HG03103 (cell line): ENCODE data around the gene SELENOF.
"Not testable (repeated sequence)": the region's sequence is repeated elsewhere in the genome, so short reads cannot be mapped to it uniquely, and the experiment has no call there.

Source experiments
- ATAC-seq: cut with Tn5 transposase; IDR thresholded peaks from one replicate; pipeline ENCODE4 v1.9.1; 2021; ENCODE audit warnings: low read depth; ENCODE audit not compliant: unreplicated experiment

SELENOF gene

DNA sequence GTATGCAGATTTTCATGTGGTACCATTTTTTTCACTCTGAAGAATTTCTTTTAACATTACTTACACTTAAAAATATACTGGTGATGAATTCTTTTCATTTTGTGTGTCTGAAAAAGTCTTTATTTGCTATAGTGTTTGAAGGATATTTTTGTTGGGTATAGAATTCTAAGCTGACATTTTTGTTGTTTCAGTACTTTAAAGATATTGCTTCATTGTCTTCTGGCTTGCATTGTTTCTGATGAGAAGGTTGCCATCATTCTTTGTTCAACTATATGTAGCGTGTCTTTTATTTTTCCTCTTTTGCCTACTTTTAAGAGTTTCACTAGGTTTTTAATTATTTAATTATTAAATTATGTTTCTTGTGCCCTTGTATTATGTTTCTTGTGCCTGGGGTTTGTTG is 8.5 kb upstream of the SELENOF start:
- ATAC-seq: no peak

DNA sequence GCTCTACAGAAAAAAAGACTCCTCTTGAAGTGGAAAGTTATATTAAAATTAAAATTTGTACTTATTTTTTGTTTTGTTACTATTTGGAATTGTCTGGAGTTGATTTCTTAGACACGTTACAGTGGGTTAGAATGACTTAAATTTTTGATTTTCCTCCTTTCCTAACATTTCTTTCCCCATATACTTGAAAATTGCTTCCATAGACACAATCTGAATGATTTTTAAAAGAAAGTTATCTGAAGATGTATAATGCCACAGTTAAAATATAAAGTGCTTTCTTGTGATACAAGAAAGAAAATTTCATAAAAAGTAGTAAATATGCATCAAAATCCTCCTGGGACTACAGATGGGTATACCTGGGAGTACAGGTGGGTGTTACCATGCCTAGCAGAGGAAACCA is 2.8 kb upstream of the SELENOF start:
- no peak for ATAC-seq

DNA sequence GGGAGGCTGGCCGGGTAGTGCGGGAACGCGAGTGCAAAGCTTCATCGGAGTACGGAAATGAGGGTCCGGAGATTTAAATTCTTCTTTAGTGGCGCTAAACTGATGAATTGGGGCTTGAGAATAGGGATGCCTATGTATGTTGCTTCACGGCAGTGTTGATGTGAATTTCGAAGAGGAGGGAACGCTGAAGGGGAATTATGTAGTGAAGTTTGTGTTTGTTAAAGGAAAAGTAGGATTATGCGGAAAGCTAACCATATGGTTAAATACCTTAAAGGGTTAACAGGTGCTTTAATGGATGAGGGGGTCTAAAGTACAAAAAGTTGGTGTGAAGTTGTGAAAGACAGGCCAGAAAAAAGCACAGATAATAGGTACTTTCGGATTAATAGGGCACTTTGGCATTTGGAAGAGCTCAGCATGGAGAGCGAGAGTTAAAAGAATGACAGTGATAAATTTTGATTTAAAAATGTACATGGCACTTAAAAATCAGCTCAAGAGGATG is 1.9 kb upstream of the SELENOF start:
- ATAC-seq: no peak

DNA sequence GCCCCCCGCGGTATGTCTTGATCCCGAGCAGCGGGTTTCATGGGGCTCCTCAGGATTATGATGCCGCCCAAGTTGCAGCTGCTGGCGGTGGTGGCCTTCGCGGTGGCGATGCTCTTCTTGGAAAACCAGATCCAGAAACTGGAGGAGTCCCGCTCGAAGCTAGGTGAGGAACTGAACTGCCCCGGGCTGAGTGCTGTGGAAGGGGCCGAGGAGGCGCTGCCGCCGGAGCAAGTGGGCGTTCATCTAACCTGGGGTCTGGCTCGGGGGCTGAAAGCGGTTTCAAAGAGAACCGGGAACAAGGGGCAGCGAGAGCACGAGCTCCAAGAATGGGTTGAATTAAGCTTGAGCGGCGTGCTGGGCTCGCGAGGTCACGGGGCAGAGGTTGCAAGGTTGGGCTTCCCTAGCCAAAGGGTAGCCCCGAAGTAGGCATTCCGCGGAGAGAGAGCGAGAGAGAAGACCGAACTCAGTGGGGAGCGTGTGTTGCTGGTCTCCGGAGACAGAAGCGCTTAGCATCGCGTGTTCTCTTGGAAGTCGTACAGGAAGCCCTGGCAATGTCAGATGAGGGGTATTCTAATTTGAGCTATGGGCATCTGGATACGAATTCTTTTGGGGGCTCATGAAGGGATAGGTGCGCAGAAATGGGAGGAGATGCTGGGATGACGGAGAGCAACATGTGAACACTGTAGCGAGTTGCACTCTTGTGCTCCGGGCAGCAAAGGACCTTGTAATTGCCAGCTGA is 1.2 kb upstream of the SELENOF start:
- peak; percentile 7 for ATAC-seq

DNA sequence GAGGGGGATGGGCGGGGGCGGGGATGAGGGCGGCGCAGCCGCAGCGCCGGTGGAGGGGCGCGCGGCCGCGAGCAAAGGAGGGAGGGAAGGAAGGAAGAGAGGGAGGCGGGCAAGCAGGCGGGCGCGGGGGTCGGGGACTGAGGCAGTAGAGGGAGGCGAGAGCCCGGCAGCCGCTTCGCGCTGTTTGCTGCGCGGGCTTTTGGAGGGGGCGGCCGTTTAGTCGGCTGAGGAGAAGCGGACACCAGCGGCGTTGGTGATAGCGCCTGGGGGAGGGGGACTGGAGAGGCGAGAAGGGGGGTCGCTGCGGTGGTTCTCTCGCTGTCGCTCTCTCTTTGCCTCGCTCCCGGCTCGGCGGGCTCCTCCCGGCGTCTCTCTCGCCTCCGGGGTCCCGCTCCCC is 673 bp upstream of the SELENOF start, which contains the start of gene HS2ST1:
Gene HS2ST1 (plus strand): TSS at position 35 of the 397 bp plus-strand sequence.
- no peak for ATAC-seq

DNA sequence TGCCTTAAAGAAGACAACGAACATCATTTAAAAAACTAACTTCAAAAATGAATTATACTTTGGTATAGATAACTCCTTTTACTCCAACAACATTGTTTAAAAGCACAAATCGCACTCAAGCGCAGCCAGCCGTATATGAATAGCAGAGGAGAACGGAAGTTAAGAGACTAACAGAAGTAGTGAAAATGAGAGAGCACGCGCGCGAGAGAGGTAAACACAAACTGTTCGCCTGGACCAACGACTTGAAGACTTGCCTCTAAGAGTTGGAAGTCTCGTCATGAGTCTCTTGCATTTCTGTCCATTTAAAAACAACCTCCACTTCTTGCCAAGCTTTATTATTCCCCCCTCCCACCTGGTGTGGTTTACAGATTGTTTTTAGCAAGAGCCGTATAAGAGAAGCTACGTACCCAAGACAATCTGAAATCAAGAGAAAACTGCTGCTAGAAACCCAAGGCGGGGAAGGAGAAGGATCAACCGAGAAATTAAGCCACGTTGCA is 479 bp downstream of the SELENOF start:
- no peak for ATAC-seq

DNA sequence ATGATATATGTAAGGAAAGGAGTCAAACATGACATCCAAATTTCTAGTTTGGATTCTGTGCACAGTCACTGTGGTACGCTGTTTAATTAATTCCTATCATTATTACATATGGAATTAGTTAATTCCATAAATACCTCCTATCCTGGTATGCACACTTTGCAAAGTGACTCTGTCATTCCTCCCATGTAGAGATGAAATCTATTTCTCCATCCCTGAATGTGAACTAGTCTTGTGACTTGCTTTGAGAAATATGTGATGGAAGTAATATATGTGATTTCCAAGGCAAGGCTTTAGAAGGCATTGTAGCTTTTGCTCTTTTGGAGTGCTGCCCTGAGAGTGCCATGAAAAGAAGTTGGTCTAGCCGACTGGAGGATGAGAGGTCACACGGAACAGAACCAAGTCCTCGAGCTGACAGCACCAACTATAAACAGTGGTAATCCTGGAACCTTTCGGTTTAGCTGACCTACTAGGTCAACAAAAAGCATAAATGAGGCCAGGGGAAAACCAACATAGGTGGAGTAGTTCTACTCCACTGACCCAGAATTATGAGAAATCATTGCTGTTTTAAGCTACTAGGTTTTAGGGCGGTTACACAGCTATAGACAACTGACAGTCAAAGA is 1.5 kb downstream of the SELENOF start:
- ATAC-seq: no peak

DNA sequence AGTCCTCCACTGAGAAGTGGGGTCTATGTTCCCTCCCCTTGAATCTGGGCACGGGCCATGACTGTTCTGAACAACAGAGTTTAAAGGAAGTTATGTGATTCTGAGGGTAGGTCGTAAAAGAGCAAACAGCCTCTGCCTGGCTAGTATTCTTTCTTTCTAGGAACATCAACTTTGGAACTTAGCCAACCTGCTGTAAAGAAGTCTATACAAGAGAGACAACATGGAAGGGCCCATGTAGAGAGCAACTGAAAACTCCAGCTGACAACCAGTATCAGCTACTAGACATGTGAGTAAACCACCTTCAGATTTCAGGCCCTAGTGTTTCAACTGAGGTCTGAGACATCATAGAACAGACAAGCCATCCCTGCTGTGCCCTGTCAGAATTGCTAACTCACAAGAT is 7.5 kb downstream of the SELENOF start:
- ATAC-seq: no peak

DNA sequence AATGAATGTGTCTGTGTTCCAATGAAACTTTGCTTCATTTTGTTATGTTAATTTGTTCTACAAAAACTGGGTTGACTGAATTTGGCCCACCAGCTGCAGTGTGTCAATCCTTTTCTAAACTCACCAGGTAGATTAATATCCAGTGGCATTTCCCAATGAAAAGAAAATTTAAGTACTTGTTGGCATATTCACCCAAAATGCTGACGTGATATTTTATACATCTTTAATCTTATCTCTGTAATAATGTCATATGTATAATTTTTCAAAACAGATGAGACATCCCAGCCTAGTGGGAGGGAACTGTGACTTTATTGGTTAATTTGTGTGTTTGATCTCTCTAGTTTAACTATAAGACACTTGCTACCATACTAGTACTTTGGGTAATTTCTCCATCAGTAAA is 8.1 kb downstream of the SELENOF start:
- no peak for ATAC-seq

DNA sequence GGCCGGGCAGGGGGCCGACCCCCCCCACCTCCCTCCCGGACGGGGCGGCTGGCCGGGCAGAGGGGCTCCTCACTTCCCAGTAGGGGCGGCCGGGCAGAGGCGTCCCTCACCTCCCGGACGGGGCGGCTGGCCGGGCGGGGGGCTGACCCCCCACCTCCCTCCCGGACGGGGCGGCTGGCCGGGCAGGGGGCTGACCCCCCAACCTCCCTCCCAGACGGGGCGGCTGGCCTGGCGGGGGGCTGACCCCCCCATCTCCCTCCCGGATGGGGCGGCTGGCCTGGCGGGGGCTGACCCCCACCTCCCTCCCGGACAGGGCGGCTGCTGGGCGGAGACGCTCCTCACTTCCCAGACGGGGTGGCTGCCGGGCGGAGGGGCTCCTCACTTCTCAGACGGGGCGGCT is 14.5 kb downstream of the SELENOF start:
- ATAC-seq: not testable (repeated sequence)

DNA sequence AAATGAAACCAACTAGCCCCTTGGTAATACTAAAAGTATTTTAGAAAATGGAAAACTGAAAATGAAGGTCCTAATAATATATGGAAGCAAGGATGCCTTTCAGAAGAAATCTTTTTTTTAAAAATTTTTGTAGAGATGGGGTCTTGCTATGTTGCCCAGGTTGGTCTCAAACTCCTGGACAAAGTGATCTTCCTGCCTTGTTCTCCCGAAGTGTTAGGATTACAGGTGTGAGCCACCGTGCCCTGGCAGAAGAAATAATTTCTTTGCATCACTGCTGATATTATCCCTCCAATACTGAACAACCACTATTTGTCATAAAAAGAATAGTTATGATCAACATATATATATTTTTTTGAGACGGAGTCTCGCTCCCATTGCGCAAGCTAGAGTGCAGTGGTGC is 25.6 kb downstream of the SELENOF start:
- no peak for ATAC-seq

DNA sequence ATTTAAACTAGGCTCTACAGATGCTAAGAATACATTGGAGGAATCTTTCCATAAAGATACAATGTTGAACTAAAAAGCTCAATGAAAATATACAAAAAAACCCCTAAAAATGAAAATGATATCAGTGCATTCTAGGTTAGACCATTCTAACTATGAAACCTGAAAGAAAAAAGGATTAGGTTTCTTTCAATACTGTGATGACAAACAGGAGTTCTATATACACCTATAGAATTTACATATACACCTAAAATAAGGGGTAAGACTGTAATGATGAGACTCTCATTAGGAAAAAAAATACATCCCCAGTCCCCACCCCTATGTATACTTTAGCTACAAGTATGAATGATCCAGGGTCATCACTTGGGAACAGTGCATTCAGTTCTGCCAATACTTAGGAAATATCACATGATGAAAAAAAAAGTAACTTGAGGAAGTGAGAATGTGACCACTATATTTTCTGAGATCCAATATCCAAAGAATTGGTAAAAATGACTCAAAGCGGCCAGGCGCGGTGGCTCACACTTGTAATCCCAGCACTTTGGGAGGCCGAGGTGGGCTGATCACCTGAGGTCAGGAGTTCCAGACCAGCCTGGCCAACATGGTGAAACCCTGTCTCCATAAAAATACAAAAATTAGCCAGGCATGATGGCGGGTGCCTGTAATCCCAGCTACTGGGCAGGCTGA is 26.3 kb downstream of the SELENOF start:
- no peak for ATAC-seq

DNA sequence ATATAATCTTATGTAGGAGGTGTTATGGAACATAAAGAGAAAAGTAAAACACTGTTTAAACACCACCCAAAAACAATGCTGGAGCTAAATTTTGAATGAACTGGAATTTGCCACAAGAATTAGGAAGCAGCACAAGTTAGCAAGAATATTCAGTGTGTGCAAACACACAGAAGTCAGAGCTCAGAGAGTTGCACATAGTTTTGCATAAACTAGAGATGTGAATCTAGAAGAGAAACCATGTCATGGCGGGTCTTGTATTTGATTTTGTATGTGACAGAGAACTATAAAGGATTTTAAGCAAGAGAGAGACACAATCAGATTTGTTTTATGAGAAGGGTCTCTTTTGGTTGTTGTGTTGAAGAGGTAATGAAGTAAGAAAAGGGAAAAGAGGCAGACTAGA is 38.2 kb downstream of the SELENOF start:
- no peak for ATAC-seq

DNA sequence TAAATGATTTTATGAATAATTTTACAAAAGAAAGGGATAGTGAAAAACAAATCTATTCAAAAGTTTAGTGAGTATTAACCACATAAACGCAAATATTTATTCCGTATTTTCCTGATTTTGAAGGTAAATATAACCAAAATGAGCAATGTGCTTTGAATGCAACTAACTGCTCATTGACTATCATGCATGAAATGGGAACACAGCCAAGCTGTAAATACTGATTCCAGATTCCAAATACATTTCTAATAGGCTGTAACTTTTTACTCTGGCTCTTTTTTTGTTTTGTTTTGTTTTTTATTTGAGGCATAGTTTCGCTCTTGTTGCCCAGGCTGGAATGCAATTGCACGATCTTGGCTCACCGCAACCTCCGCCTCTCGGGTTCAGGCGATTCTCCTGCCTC is 41.8 kb downstream of the SELENOF start:
- no peak for ATAC-seq

DNA sequence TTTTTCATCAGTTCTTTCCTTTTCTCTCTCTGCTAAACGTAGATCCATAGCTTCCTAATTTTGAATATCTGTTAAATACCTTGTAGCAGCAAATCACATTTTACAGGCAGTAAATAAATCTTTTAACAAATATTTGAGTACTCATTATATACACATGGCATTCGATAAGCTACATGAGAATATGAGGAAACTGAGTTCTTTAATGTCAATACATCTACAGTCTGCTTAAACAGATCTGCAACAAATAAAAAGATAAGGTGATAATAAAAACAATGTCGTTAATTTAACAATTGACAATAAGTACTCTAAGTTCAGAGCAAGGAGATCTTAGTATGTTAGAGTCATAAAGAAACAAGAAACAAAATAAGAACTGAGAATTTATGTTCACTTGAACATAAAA is 42.9 kb downstream of the SELENOF start:
- no peak for ATAC-seq

DNA sequence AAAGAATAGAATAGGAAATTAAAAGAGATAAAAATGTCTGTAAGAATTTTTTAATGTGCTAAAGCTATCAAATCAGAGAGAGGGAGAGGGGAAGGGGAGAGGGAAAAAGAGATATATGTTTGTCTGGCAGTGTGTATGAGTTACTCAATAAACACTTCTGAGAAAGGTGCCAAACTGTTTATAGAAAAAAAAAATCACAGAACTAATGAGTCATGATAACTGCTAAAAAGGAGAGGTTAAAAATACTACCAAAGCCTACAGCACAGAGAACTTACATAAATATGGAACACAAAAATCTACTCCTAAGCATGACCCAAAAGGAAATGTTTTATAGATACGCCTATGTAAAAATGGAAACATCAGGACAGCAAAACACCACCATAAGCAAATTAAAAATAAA is 45.4 kb downstream of the SELENOF start:
- no peak for ATAC-seq

DNA sequence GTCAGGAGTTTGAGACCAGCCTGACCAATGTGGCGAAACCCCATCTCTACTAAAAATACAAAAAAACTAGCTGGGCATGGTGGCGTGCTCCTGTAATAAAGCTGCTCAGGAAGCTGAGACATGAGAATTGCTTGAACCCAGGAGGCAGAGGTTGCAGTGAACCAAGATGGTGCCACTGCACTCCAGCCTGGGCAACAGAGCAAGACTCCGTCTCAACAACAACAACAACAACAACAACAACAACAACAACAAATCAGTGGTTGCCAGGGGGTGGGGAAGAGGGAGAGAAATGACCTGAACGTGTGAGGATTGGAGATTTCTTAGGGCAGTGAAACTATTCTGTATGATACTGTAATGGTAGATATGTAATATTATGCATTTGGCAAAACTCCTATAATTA is 46.6 kb downstream of the SELENOF start:
- not testable (repeated sequence) for ATAC-seq

DNA sequence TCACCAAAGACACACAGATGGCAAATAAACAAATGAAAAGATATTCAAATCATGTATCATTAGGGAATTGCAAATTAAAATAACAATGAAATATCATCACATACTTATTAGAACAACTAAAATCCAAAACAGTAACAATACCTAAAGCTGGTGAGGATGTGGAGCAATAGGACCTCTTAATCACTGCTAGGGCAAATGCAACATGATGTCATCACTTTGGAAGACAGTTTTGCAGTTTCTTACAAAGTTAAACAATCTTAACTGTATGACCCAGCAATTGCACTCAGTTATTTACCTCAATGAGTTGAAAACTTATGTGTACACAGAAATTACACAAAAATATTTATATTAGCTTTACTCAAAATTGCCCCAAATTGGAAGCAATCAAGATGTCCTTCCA is 47.3 kb downstream of the SELENOF start:
- no peak for ATAC-seq

DNA sequence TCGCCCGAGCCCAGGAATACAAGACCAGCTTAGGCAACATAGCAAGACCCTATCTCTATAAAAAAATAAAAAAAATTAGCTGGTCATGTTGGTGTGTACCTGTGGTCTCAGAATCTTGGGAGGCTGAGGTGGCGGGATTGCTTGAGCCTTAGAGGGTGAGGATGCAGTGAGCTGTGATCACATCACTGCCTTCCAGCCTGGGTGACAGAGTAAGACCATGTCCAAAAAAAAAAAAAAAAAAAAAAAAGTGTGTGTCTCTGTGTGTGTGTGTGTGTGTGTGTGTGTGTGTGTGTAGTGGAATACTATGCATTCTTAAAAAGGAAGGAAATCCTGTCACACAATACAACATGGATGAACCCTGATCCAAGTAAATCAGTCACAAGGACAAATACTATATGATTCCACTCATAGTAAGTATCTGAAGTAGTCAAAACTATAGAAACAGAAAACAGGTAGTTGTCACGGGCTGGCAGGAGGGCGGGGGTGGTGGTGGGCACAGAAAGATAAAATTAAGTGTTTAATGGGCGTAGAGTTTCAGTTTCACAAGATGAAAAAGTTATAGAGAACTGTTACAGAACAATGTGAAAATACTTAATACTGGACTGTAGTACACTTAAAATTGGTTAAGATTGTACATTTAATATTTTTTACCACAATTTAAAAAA is 47.8 kb downstream of the SELENOF start:
- ATAC-seq: no peak

DNA sequence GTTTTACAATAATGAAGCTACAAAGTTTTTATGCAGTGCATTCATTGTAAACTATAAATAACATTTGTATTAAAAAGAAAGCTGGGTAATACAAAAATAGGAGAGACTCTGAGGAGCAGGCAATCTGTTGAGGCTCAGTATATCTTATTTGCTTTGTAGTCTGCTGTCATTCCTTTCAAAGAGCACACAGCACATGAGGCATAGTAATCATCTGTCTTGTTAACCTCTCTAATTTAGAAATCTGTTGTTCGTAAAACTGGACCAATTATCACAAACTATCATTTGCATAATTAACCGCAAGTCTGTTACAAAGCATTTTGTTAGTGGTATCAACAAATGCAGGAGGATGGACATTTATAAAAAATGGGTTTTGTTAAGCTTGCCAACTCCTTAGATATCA is 51.0 kb downstream of the SELENOF start:
- no peak for ATAC-seq

DNA sequence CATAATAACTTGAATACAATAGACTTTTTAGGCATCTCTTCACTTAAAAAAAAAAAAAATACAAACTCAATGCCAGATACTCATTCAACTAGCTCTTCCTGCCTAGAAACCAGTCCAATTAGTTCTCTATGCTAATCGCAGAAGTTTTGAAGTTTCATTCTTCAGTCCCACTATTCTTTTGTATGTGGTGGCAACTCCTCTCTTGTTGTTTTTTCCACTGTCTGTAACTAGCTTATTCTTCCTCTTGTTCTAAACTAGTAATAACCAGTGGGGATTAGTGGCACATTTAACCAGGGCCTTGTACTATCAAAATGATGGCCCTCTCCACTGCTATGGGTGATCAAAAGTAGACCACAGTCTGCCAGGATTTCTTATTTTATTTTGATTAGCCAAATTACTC is 52.5 kb downstream of the SELENOF start:
- ATAC-seq: no peak
